HepG2 (cell line): ENCODE measurements around the gene YPEL3. TPM values are rescaled to one million over a fixed set of nuclear protein-coding genes. Genes with fewer than 3 reads are reported as not detected.

Experiments
- CEBPG ChIP-seq: IDR thresholded peaks from 2 replicates; pipeline ENCODE4 v1.6.1; 2016
- CHCHD3 ChIP-seq: sonication (generic); formaldehyde crosslinking; IDR thresholded peaks from 2 replicates; pipeline ENCODE4 v1.8.0; 2022; ENCODE audit warnings: mild to moderate bottlenecking, missing genetic modification reagents, moderate library complexity
- REL ChIP-seq: sonication (generic); formaldehyde crosslinking; conservative IDR thresholded peaks from 2 replicates; pipeline ENCODE4 v1.8.0; 2022; ENCODE audit warnings: mild to moderate bottlenecking, missing genetic modification reagents, moderate library complexity
- RFX1 ChIP-seq: fragments of 450-650 bp; IDR thresholded peaks from 2 replicates; pipeline ENCODE4 v1.6.1; 2017
- SETDB1 ChIP-seq: sonication (generic); formaldehyde crosslinking; IDR thresholded peaks from 2 replicates; pipeline ENCODE4 v1.5.1; 2020; ENCODE audit warnings: missing genetic modification reagents, mild to moderate bottlenecking, borderline replicate concordance
- TBX2 ChIP-seq: sonication (generic); formaldehyde crosslinking; IDR thresholded peaks from 2 replicates; pipeline ENCODE4 v1.5.0; 2020; ENCODE audit warnings: missing genetic modification reagents, mild to moderate bottlenecking, borderline replicate concordance
- ZNF180 ChIP-seq: sonication (generic); formaldehyde crosslinking; IDR thresholded peaks from 2 replicates; pipeline ENCODE4 v1.4.0; 2020; ENCODE audit warnings: low read depth, missing genetic modification reagents, borderline replicate concordance
- ZNF30 ChIP-seq: sonication (generic); formaldehyde crosslinking; IDR thresholded peaks from 2 replicates; pipeline ENCODE4 v1.5.0; 2020; ENCODE audit warnings: mild to moderate bottlenecking, missing genetic modification reagents
- ZNF496 ChIP-seq: sonication (generic); formaldehyde crosslinking; IDR thresholded peaks from 2 replicates; pipeline ENCODE4 v1.8.1; 2023; ENCODE audit warnings: mild to moderate bottlenecking, moderate library complexity, missing genetic modification reagents; ENCODE audit not compliant: insufficient replicate concordance
- ZNF549 ChIP-seq: sonication (generic); formaldehyde crosslinking; IDR thresholded peaks from 2 replicates; pipeline ENCODE4 v1.5.0; 2020; ENCODE audit warnings: missing genetic modification reagents
- ZNF724P ChIP-seq: sonication (generic); formaldehyde crosslinking; IDR thresholded peaks from 2 replicates; pipeline ENCODE4 v1.8.0; 2022; ENCODE audit warnings: missing genetic modification reagents, borderline replicate concordance
- polyA plus RNA-seq, 8 experiments: library from polyadenylated mRNA; depleted of rRNA in 3 of 8; stranded (reverse) in 7 of 8; unstranded in 1 of 8; fragments of >200 nt; fragmentation: Illumina TruSeq in 4 of 8; extraction: Trizol in 4 of 8; gene quantifications; 2 replicates each; pipeline versions ENCODE4 v1.2.1 to v1.2.3, GENCODE V29; 2011 to 2016; ENCODE audit warnings: low read depth in 4 of 8, missing spikeins in 1 of 8, mixed read lengths in 1 of 8; ENCODE audit not compliant: insufficient read depth in 1 of 8
- total RNA-seq, 5 experiments: library from RNA; depleted of rRNA; stranded (reverse); fragments of >200 nt; fragmentation: Illumina TruSeq; extraction: Trizol; gene quantifications; 2 replicates each; pipeline ENCODE4 v1.2.3, GENCODE V29; 2016; ENCODE audit warnings: low read depth in 1 of 5
- TF ChIP-seq, protein P1 (sequence below), 2 experiments: sonication (generic) in 1 of 2; formaldehyde crosslinking in 1 of 2; IDR thresholded peaks; 2 replicates each; pipeline versions ENCODE4 v1.6.1 to v1.9.0; 2014 to 2022; ENCODE audit warnings: antibody characterized with exemption in 1 of 2, borderline replicate concordance in 1 of 2, inconsistent platforms in 1 of 2, low read depth in 1 of 2, missing genetic modification reagents in 1 of 2
- TF ChIP-seq, protein P2 (sequence below): sonication (generic); formaldehyde crosslinking; IDR thresholded peaks from 2 replicates; pipeline ENCODE4 v1.4.0; 2020; ENCODE audit warnings: missing genetic modification reagents
- TF ChIP-seq, protein P3 (sequence below): sonication (generic); formaldehyde crosslinking; IDR thresholded peaks from 2 replicates; pipeline ENCODE4 v1.4.0; 2020; ENCODE audit warnings: missing genetic modification reagents, borderline replicate concordance
- TF ChIP-seq, protein P4 (sequence below): sonication (generic); formaldehyde crosslinking; IDR thresholded peaks from 2 replicates; pipeline ENCODE4 v1.5.1; 2020; ENCODE audit warnings: missing genetic modification reagents, mild to moderate bottlenecking, borderline replicate concordance

The YPEL3 gene
- total and polyA plus RNA-seq, 2 of the 13 experiments (the other 11 are each of a cell fraction or from before 2014, with no cell fraction given) = 5.4 to 47.0 TPM

DNA sequence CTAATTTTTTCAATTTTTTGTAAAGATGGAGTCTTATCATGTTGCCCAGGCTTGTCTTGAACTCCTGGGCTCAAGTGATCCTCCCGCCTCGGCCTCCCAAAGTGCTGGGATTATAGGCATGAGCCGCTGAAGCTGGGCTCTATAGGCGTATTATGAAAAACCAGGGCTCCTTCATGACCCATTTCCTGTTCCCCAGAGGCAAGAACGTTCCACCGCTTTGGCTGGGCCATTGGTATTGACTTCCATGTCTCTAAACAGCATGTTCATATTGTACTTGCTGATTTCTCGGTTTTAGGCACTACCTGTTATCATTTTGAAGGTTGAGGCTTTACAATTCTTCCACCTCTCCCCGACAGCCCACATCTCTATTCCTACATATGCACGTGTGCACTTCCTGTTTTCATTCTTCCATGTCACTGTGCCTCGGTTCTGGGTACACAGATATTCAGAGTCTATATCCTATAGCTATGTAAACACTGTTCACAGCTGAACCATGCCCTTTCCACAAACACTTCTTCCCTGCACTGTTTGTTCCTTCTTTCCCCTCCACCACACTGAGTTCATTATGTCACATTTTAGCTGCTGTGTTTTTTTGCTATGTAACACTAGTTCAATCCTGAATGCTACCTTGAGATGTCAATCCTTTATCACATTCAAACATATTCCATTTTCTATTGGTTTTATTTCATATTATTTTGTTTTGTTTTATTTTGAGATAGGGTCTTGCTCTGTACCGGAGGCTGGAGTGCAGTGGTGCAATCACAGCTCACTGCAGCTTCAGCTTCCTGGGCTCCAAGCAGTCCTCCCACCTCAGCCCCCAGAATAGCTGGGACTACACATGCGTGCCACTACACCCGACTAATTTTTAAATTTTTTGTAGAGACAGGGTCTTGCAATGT is 43.8 kb upstream of the YPEL3 start (continued):
- TF ChIP-seq, protein P1, sequence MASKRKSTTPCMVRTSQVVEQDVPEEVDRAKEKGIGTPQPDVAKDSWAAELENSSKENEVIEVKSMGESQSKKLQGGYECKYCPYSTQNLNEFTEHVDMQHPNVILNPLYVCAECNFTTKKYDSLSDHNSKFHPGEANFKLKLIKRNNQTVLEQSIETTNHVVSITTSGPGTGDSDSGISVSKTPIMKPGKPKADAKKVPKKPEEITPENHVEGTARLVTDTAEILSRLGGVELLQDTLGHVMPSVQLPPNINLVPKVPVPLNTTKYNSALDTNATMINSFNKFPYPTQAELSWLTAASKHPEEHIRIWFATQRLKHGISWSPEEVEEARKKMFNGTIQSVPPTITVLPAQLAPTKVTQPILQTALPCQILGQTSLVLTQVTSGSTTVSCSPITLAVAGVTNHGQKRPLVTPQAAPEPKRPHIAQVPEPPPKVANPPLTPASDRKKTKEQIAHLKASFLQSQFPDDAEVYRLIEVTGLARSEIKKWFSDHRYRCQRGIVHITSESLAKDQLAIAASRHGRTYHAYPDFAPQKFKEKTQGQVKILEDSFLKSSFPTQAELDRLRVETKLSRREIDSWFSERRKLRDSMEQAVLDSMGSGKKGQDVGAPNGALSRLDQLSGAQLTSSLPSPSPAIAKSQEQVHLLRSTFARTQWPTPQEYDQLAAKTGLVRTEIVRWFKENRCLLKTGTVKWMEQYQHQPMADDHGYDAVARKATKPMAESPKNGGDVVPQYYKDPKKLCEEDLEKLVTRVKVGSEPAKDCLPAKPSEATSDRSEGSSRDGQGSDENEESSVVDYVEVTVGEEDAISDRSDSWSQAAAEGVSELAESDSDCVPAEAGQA (IDR thresholded peaks at IDR 0.05; ENCODE audit: low read depth) = peak; percentile 80; the same call in 1 of the 2 replicates
- TF ChIP-seq, protein P1 (CRISPR knock-in tag; IDR thresholded peaks at IDR 0.05; ENCODE audit: borderline replicate concordance) = no peak
- no peak for TF ChIP-seq ZNF724P (CRISPR knock-in tag)
- no peak for TF ChIP-seq SETDB1 (CRISPR knock-in tag)
- TF ChIP-seq, protein P2, sequence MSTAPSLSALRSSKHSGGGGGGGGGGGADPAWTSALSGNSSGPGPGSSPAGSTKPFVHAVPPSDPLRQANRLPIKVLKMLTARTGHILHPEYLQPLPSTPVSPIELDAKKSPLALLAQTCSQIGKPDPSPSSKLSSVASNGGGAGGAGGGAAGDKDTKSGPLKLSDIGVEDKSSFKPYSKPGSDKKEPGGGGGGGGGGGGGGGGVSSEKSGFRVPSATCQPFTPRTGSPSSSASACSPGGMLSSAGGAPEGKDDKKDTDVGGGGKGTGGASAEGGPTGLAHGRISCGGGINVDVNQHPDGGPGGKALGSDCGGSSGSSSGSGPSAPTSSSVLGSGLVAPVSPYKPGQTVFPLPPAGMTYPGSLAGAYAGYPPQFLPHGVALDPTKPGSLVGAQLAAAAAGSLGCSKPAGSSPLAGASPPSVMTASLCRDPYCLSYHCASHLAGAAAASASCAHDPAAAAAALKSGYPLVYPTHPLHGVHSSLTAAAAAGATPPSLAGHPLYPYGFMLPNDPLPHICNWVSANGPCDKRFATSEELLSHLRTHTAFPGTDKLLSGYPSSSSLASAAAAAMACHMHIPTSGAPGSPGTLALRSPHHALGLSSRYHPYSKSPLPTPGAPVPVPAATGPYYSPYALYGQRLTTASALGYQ (CRISPR knock-in tag) = peak; percentile 84
- no peak for TF ChIP-seq ZNF496
- TF ChIP-seq, protein P3, sequence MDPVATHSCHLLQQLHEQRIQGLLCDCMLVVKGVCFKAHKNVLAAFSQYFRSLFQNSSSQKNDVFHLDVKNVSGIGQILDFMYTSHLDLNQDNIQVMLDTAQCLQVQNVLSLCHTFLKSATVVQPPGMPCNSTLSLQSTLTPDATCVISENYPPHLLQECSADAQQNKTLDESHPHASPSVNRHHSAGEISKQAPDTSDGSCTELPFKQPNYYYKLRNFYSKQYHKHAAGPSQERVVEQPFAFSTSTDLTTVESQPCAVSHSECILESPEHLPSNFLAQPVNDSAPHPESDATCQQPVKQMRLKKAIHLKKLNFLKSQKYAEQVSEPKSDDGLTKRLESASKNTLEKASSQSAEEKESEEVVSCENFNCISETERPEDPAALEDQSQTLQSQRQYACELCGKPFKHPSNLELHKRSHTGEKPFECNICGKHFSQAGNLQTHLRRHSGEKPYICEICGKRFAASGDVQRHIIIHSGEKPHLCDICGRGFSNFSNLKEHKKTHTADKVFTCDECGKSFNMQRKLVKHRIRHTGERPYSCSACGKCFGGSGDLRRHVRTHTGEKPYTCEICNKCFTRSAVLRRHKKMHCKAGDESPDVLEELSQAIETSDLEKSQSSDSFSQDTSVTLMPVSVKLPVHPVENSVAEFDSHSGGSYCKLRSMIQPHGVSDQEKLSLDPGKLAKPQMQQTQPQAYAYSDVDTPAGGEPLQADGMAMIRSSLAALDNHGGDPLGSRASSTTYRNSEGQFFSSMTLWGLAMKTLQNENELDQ (CRISPR knock-in tag) = no peak
- no peak for TF ChIP-seq RFX1
- TF ChIP-seq CEBPG = peak; percentile 84
- TF ChIP-seq ZNF30 (CRISPR knock-in tag) = no peak
- peak; percentile 93 for TF ChIP-seq TBX2 (CRISPR knock-in tag)
- TF ChIP-seq ZNF549 (CRISPR knock-in tag) = no peak
- TF ChIP-seq CHCHD3 = no peak
- TF ChIP-seq REL = no peak
- TF ChIP-seq ZNF180 (CRISPR knock-in tag) = no peak
- TF ChIP-seq, protein P4, sequence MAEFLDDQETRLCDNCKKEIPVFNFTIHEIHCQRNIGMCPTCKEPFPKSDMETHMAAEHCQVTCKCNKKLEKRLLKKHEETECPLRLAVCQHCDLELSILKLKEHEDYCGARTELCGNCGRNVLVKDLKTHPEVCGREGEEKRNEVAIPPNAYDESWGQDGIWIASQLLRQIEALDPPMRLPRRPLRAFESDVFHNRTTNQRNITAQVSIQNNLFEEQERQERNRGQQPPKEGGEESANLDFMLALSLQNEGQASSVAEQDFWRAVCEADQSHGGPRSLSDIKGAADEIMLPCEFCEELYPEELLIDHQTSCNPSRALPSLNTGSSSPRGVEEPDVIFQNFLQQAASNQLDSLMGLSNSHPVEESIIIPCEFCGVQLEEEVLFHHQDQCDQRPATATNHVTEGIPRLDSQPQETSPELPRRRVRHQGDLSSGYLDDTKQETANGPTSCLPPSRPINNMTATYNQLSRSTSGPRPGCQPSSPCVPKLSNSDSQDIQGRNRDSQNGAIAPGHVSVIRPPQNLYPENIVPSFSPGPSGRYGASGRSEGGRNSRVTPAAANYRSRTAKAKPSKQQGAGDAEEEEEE = no peak; the same call in 1 of the 2 replicates
